K562 (cell line): ENCODE results near the gene ERH. TPM values are rescaled to one million over a fixed set of nuclear protein-coding genes. Genes with fewer than 3 reads are reported as not detected.

Experiments
- DMBX1 ChIP-seq: fragments of 250-450 bp; sonication (Bioruptor Pico); IDR thresholded peaks from 2 replicates; pipeline ENCODE4 v1.8.0; 2022; ENCODE audit warnings: inconsistent platforms, mild to moderate bottlenecking, moderate library complexity, borderline replicate concordance
- HOMEZ ChIP-seq: fragments of 250-450 bp; sonication (Bioruptor Pico); IDR thresholded peaks from 2 replicates; pipeline ENCODE4 v1.4.0; 2020; ENCODE audit warnings: mild to moderate bottlenecking, moderate library complexity
- PRPF4 ChIP-seq: fragments of 200-400 bp; formaldehyde crosslinking; IDR thresholded peaks from one replicate; pipeline ENCODE4 v1.6.1; 2017; ENCODE audit warnings: low read length, low read depth, mild to moderate bottlenecking; ENCODE audit not compliant: insufficient read depth, poor library complexity, severe bottlenecking
- RBM17 ChIP-seq: fragments of 200-400 bp; formaldehyde crosslinking; IDR thresholded peaks from 2 replicates; pipeline ENCODE4 v1.6.1; 2017; ENCODE audit warnings: low read depth, mild to moderate bottlenecking, low read length, borderline replicate concordance
- SMAD2 ChIP-seq: fragments of 150-350 bp; IDR thresholded peaks from 2 replicates; pipeline ENCODE4 v1.6.1; 2014; ENCODE audit warnings: low read depth, mild to moderate bottlenecking, low read length
- SMAD4 ChIP-seq: fragments of 250-450 bp; sonication (Bioruptor Pico); conservative IDR thresholded peaks from 2 replicates; pipeline ENCODE4 v1.8.0; 2021; ENCODE audit warnings: inconsistent platforms, mild to moderate bottlenecking, moderate library complexity
- THRA ChIP-seq: fragments of 450-650 bp; IDR thresholded peaks from 2 replicates; pipeline ENCODE4 v1.6.1; 2017; ENCODE audit warnings: mild to moderate bottlenecking, moderate library complexity
- ZNF174 ChIP-seq: fragments of 250-450 bp; sonication (Bioruptor Pico); IDR thresholded peaks from 2 replicates; pipeline ENCODE4 v1.4.0; 2020; ENCODE audit warnings: mild to moderate bottlenecking
- ZNF695 ChIP-seq: fragments of 450-650 bp; formaldehyde crosslinking; IDR thresholded peaks from 2 replicates; pipeline ENCODE4 v1.4.0; 2020; ENCODE audit warnings: mild to moderate bottlenecking, moderate library complexity
- ZNF740 ChIP-seq, 3 experiments: fragments of 200-800 bp in 1 of 3; sonication (Bioruptor generic) in 1 of 3; sonication (generic) in 1 of 3; formaldehyde crosslinking in 1 of 3; IDR thresholded peaks; 2 replicates each; pipeline versions ENCODE4 v1.6.1 to v1.8.0; 2016 to 2022; ENCODE audit warnings: mild to moderate bottlenecking in 2 of 3, missing compliant biosample characterization in 2 of 3, missing genetic modification characterization in 2 of 3, missing genetic modification reagents in 1 of 3
- polyA plus RNA-seq, 8 experiments: library from polyadenylated mRNA; depleted of rRNA in 4 of 8; stranded (reverse) in 5 of 8; unstranded in 3 of 8; fragments of >200 nt; fragmentation: Nextera tagmentation in 2 of 8; fragmentation: Illumina TruSeq in 1 of 8; extraction: Ambion mirVana in 2 of 8; extraction: Trizol in 1 of 8; gene quantifications; 2 replicates each; pipeline versions ENCODE4 v1.2.1 to v1.2.3, GENCODE V29; 2011 to 2014; ENCODE audit warnings: inconsistent platforms in 1 of 8, missing spikeins in 1 of 8
- total RNA-seq, 7 experiments: library from RNA; depleted of rRNA in 6 of 7; stranded (reverse); fragments of >200 nt in 6 of 7; fragmentation: Illumina TruSeq in 2 of 7; extraction: Trizol in 2 of 7; gene quantifications; 2 replicates each; pipeline versions ENCODE4 v1.2.1 to v1.2.3, GENCODE V29; 2011 to 2021; ENCODE audit warnings: low replicate concordance in 1 of 7

ERH gene
- total and polyA plus RNA-seq, 9 of the 15 experiments (the other 6 are each of a cell fraction or from before 2014, with no cell fraction given): 78.2 to 474 (median 250) TPM

- TF ChIP-seq THRA (no peak), SMAD2 (no peak), ZNF740 (CRISPR knock-in tag; IDR thresholded peaks at IDR 0.05) (no peak), ZNF740 (tag; IDR thresholded peaks at IDR 0.05) (no peak), HOMEZ (CRISPR knock-in tag) (no peak), SMAD4 (CRISPR knock-in tag) (no peak), RBM17 (no peak), ZNF695 (no peak), DMBX1 (CRISPR knock-in tag) (no peak), PRPF4 (no peak), ZNF174 (no peak)
These were observed 64.2 kb downstream of the ERH start (continued) for GRCh38 chr14:69333791-69334337.
